ENCODE results near the gene CPEB2.

CPEB2 gene

DNA sequence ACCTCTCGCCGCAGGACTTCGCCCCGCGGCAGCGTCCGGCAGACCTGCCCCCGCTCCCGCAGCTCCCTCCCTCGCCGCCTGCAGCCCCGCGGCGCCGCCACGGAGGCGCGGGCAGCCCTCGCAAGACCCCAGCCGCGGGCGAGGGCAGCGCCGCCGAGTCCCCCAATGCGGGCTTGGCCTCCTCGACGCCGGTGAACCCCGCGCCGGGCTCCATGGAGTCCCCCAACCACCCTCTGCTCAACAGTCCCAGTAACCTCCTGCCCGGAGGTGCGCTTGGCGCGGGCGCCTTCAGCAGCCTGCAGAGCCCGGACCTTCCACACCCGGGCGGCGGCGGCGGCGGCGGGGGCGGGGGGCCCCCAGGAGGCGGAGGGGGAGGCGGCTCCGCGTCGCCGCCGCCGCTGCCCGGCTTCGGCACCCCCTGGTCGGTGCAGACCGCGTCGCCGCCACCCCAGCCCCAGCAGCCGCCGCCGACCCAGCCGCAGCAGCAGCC is 1.2 kb downstream of the CPEB2 start:
- FAIRE-seq, result no peak
- DNase-seq (ENCODE audit: insufficient read length, low spot score), result no peak
- TF ChIP-seq POLR2A (IDR thresholded peaks at IDR 0.05; ENCODE audit: low read depth, low read length), result no peak

DNA sequence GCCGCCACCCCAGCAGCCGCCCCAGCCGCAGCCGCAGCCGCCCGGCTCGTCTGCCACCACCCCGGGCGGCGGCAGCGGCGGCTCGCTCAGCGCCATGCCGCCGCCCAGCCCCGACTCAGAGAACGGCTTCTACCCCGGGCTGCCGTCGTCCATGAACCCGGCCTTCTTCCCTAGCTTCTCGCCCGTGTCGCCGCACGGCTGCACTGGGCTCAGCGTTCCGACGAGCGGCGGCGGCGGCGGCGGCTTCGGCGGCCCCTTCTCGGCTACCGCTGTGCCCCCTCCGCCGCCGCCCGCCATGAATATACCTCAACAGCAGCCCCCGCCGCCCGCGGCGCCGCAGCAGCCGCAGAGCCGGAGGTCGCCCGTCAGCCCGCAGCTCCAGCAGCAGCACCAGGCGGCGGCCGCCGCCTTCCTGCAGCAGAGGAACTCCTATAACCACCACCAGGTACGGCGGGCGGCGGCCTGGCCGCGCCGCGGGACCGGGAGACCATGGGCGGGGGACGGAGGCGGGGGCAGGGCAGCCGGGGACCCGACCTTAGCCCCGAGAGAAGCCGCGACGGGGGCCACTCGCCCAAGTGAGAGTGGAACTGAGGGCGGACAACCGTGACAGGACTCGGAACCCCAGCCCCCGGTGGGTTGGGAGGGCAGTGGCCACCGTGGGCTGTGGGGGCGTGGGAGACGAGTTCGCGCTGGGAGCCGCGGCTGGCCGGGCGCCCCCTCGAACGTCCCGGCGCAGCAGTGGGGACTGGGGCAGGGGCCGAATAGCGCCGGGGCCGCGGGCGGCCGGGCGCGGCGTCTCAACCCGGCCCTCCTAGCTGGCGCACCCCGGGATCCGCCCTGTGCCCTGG is 1.8 kb downstream of the CPEB2 start:
- DNase-seq (ENCODE audit: insufficient read length, low spot score), result no peak
- TF ChIP-seq POLR2A (IDR thresholded peaks at IDR 0.05; ENCODE audit: low read depth, low read length), result no peak
- FAIRE-seq, result no peak

DNA sequence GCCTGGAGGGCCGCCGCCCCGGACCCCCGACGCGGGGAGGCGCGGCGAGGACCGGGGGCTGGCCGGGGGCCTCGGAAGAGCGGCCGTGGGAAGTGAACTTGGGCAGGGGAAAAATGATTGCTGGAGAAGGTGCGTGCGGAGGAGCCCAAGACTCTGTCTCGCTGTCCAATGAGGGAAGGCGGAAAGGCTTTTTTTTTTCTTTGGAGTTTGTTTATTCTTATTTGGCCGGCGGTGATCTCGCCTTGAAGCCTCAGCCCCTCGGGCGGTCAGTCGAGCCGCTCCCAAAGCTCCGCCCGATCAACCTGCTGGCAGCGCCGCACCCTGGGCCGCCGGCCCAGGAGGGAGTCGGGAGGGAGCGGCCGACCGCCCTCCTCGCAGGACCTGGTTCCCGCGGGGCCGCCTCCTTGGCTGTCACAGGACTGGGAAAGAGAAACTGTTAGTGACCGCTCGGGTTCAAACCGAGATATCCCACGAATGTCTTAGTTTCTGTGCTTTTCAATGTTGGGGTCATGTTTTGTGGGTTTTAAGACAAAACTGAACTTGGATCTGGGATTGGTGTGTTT is 2.5 kb downstream of the CPEB2 start:
- FAIRE-seq (no peak), DNase-seq (ENCODE audit: insufficient read length, low spot score) (no peak)
- no peak for TF ChIP-seq POLR2A (IDR thresholded peaks at IDR 0.05; ENCODE audit: low read depth, low read length)

DNA sequence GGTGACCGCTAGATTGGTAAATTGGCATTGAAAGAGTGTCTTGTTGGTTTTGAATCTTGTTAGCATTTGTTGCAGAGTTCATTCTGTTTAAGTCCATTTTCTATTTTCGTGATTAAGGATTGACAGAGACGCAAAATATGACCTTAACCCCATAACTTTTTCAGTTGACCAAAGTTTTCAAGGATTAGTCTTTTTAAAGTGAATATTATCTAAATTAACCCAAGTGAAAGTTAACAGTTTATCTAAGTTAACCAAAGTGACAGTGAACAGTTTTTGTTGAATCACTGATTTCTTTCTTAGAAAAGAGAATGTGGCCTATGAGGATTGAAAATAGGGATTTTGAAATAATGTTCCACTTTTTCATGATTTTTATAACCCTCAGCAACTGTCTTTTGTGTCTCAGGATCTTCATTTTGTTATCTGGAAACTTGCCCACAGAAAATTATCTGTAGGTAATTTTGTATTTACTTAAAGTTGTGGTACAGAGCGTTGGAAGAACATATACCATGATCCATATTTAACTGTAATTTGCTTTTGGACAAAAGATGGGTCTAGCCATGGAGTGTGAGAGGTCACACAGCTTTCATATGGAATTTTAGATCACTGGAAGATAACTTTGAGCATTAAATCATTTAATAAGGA is 3.3 kb downstream of the CPEB2 start:
- no peak for DNase-seq (ENCODE audit: insufficient read length, low spot score)
- no peak for TF ChIP-seq POLR2A (IDR thresholded peaks at IDR 0.05; ENCODE audit: low read depth, low read length)
- FAIRE-seq, result no peak

DNA sequence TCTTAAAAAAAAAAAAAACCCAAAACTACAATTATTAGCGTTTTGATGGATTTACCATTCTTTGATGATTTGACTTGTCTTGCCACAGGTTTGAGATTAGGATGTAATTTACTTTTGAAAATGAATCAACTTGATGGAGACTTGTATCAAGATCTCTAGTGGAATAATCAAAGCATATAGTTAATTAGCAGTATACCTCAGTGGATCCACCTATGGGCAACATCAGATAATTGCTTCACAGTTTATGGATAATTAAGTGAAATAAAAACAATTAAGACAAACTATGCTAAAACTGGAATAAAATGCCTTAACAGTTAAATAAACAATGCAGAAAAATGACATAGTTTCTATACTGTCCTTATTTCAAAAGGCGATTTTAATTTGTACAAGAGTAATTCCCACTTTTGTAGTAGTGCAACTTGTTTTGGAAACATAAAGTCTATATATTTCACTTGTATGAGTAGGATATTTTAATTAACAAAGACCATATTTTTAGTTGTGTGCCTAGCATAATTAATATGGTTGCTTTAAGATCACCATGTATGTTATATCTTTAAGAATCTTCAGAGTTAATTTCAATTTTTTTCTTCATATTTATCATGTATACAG is 4.2 kb downstream of the CPEB2 start:
- TF ChIP-seq POLR2A (IDR thresholded peaks at IDR 0.05; ENCODE audit: low read depth, low read length), result no peak
- FAIRE-seq (no peak), DNase-seq (ENCODE audit: insufficient read length, low spot score) (no peak)

DNA sequence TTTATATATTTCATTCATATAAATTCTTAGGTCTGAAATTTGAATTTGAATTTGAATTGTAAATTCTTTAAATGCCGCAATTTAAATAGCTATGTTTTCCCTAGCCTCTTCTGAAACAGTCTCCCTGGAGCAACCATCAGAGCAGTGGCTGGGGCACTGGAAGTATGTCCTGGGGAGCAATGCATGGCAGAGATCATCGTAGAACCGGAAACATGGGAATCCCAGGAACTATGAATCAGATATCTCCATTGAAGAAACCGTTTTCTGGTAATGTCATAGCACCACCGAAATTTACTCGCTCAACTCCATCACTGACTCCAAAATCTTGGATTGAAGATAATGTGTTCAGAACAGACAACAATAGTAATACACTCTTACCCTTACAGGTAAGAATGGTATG is 4.9 kb downstream of the CPEB2 start:
- no peak for FAIRE-seq
- DNase-seq (ENCODE audit: insufficient read length, low spot score), result no peak

DNA sequence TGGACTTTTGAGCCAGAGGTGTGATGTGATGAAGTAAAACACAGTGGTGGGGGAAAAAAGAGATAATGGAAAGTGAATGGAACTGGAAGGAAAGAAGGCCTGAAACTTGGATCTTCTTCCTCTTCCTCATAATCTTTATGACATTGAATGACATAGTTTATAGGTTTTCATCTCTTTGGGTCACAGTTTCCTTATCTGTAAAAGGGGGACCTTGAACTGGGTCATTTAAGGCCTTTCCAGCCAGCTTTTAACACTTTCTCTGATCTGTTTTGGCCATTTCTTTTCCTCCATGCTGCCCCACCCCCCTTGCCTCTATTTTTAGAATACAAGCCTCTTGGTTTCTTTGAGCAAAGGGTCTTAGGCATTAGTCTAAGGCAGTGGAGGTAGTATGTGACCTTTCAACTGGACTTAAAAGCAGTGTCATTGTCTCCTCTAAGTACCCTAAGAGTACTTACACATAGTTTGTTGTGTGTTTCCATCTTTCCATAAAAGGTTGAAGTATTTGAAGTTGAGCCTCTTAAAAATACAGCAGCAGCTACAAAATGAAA is 7.8 kb downstream of the CPEB2 start:
- FAIRE-seq, result no peak
- TF ChIP-seq POLR2A (IDR thresholded peaks at IDR 0.05; ENCODE audit: low read depth, low read length), result no peak
- no peak for DNase-seq (ENCODE audit: insufficient read length, low spot score)

More for the DNA sequence above, 4.9 kb downstream of the CPEB2 start:
- no peak for TF ChIP-seq POLR2A (IDR thresholded peaks at IDR 0.05; ENCODE audit: low read depth, low read length)

DNA sequence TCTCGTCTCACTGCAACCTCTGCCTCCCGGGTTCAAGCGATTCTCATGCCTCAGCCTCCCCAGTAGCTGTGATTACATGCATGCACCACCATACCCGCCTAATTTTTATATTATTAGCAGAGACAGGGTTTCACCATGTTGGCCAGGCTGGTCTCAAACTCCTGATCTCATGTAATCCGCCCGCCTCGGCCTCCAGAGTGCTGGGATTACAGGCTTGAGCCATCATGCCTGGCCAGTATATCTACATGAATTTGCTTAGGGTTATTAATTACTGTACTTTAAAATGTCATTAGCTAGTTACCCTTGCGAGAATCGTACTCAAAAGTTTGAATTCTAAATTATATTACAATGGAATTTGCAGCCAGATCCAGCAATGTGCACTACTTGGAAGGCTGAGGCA is 8.9 kb downstream of the CPEB2 start:
- no peak for TF ChIP-seq POLR2A (IDR thresholded peaks at IDR 0.05; ENCODE audit: low read depth, low read length)
- no peak for FAIRE-seq
- no peak for DNase-seq (ENCODE audit: insufficient read length, low spot score)

DNA sequence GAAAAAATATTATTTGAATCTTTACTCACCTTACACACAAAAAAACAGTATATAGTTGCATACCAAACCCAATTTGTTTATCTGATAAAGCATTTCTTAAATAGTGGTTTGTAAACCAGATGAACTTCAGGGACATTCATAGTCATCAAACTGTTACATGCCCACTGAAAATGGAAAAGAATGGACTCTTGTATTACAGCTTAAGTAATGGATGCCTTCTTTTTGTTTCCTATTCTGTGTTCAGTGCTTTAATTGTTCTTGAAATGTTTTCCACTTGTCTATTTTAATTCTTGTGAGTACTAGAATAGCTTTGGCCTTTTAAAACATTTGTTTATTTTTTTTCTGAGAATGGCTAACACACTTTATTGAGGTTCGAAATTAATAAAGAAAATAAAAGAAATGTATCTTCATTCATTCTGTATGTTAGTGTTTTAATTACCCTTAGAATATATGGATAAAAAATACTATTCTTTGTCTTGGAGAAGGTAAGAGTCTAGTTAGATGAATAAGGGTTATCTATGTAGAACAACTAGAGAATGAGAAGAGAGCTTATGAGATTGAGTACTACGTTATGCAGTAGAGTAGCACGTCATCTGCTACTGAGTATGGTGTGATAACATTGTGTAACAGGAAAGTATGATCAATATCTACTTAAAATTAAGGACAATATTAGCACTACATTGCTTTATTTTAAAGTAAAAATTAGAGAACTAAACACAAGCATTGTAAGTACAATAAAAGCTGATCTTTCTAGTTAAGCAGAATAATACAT is 9.9 kb downstream of the CPEB2 start:
- no peak for DNase-seq (ENCODE audit: insufficient read length, low spot score)
- FAIRE-seq, result no peak
- TF ChIP-seq POLR2A (IDR thresholded peaks at IDR 0.05; ENCODE audit: low read depth, low read length), result no peak

DNA sequence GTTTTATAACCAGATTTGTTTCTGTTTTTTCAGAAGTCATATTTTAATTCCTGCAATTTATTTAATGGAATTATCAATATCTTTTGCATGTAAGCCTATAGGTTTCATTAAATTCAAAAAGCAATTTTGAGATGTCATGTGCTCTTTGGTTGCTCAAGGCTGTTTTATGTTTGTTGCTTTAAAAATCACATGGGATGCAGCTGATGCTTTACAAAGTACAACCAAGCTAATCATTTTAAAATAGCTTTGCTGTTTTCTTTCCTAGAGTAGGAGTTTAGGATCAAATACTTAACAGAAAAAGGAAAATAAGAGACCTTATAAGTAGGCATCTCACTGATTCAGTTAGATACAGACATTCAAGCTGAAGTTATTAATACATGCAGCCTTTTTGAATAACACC is 11.3 kb downstream of the CPEB2 start:
- no peak for DNase-seq (ENCODE audit: insufficient read length, low spot score)
- FAIRE-seq, result no peak
- no peak for TF ChIP-seq POLR2A (IDR thresholded peaks at IDR 0.05; ENCODE audit: low read depth, low read length)

DNA sequence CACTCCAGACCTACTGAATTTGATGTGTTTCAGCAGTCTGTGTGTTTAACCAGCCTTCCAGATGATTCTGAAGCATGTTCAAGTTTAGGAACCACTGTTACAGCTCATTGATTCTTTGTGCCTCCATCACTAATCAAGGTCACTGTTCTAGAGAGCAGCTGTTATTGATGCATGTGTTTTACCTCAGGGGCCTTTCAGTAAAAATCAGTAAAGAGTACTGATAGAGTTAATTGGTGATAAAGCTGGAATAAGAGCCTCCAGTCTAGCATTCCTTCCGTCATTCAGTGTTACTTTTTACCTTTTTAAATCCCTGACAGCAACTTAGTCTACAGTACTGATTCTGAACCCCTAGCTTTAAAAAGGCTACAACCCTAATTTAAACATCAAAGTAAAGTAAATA is 12.9 kb downstream of the CPEB2 start:
- TF ChIP-seq POLR2A (IDR thresholded peaks at IDR 0.05; ENCODE audit: low read depth, low read length), result no peak
- DNase-seq (ENCODE audit: insufficient read length, low spot score) (no peak), FAIRE-seq (no peak)

DNA sequence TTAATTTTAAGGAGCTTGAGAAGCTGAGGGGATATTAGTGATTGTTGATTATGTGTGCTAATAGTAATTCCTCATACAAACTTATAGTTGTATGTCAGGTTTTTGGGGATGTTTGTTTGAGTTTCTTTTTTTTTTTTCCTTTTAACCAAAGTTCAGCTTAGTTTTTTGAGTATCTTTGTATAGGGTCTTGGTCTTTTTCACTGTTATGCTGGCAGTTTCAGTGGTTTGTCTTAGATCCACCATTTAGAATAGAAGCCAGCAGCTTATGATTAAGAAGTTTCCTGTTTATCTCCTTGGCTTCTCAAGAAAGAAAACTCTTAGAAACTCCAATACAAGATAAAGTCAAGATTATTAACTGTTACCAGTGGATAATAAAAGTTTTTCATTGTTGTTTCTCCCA is 16.1 kb downstream of the CPEB2 start:
- FAIRE-seq, result no peak
- TF ChIP-seq POLR2A (IDR thresholded peaks at IDR 0.05; ENCODE audit: low read depth, low read length), result no peak
- no peak for DNase-seq (ENCODE audit: insufficient read length, low spot score)
